ENCODE measurements around the gene KTN1. TPM values are rescaled to one million over a fixed set of nuclear protein-coding genes. Genes with fewer than 3 reads are reported as not detected.

The KTN1 gene
- total and polyA plus RNA-seq, 7 donors = 218 to 607 (median 279) TPM

DNA sequence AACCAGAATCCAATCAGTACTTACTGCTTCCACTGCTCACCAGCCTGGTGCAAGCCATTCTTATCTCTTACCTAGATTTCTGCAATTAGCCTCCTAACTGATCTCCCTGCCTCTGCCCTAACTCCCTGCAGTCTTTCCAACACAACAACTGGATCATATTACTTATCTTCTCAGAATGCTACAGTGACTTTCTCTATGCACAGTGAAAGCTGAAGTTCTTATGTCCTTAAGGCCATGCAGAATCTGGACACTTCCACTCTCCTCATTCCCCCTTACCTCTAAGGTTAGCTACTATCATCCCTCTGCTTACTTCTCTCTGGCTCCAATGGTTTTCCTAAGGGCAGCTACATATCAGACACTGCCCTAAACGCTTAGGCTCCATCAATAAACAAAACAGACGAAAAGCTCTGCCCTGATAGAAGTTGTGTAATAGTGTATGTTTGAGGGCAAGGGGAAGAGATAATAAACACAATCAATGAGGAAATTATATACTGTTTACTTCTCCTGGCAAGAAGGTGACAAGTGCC, 4.0 kb downstream of the KTN1 start:
- Histone ChIP-seq H3K4me1 (peaks cover 74% of the 10 kb centered on the region), H3K27ac (peak overlapping the region; percentile 99), H3K4me3 (peak overlapping the region; percentile 88), H3K36me3 (ENCODE audit: insufficient read depth in 1 of 2, low read depth in 1 of 2) (no peaks in the 10 kb centered on the region), H3K9me3 (no peaks in the 10 kb centered on the region), H3K27me3 (ENCODE audit: insufficient read depth in 3 of 3, low read length in 2 of 3) (no peaks in the 10 kb centered on the region)
- ATAC-seq (peak in 2 of 4 donors; percentile 4 to 7), DNase-seq (no peak)
- TF ChIP-seq, protein P1, sequence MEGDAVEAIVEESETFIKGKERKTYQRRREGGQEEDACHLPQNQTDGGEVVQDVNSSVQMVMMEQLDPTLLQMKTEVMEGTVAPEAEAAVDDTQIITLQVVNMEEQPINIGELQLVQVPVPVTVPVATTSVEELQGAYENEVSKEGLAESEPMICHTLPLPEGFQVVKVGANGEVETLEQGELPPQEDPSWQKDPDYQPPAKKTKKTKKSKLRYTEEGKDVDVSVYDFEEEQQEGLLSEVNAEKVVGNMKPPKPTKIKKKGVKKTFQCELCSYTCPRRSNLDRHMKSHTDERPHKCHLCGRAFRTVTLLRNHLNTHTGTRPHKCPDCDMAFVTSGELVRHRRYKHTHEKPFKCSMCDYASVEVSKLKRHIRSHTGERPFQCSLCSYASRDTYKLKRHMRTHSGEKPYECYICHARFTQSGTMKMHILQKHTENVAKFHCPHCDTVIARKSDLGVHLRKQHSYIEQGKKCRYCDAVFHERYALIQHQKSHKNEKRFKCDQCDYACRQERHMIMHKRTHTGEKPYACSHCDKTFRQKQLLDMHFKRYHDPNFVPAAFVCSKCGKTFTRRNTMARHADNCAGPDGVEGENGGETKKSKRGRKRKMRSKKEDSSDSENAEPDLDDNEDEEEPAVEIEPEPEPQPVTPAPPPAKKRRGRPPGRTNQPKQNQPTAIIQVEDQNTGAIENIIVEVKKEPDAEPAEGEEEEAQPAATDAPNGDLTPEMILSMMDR (IDR thresholded peaks at IDR 0.05) = no peak
- 25 to 41% (median 30%) methylated on average over 2 of the region's 2 CpGs for WGBS, 3 donors
- intact Hi-C loops (cut with DNase I) = loop anchor here (2.0 to 10.0 kb wide), 4 partner anchors 19 to 309 kb away; partner anchors contain the start of gene FBXO34 (in 1 of the 2)

DNA sequence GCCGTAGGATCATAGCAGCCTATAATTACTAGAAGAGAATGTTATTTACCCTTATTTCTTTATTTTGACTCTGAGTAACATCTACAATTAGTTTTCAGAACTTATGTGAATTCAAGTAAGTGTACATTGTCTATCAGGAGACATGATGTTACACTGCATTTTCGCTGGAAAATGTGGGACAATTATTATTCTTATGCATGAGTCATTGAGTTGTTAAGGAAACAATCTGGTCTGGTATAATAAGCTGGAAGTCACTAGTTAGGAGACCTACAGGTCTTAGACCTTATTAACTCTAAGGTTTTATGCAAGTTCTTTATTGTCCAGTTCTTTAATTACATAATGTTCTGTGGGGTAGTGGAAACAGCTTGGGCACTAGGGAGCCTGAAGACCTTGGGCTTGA, 5.8 kb downstream of the KTN1 start:
- TF ChIP-seq, protein P1 (IDR thresholded peaks at IDR 0.05) = no peak
- intact Hi-C loops (cut with DNase I) = loop anchor here (2.0 to 10.0 kb wide), 3 partner anchors 17 to 311 kb away; partner anchors contain the start of gene FBXO34 (in 1 of the 2)
- peaks cover 91% of the 10 kb centered on the region for H3K4me1 ChIP-seq
- 47 to 52% (median 50%) methylated on average over 2 of the region's 2 CpGs for WGBS, 3 donors
- H3K9me3 ChIP-seq = no peaks in the 10 kb centered on the region
- H3K27ac ChIP-seq = peak overlapping the region; percentile 99
- DNase-seq = no peak
- H3K27me3 ChIP-seq (ENCODE audit: insufficient read depth in 3 of 3, low read length in 2 of 3) = no peaks in the 10 kb centered on the region
- ATAC-seq = no peak
- H3K4me3 ChIP-seq = peak overlapping the region; percentile 37
- H3K36me3 ChIP-seq (ENCODE audit: insufficient read depth in 1 of 2, low read depth in 1 of 2) = no peaks in the 10 kb centered on the region

DNA sequence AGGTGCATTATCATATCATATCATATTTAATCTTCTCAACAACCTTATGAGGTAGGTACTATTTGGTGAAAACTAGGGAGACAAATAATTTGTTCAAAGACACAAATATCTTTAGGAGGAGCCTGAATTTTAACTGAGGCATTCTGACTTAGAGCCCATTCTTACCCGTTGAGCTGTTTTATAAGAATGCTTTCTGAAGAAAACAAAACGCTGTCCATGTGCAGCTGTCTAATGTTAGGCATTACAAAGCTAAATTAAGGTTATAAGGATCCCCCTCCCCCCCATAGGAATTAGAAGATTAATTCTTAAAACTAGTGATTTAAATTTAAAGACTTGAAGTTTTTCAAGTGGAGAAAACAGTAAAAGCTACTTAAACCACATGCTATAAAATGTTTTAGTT, 6.4 kb downstream of the KTN1 start:
- ATAC-seq (no peak), DNase-seq (no peak)
- Histone ChIP-seq H3K9me3 (no peaks in the 10 kb centered on the region), H3K4me3 (peak overlapping the region; percentile 37), H3K36me3 (ENCODE audit: insufficient read depth in 1 of 2, low read depth in 1 of 2) (no peaks in the 10 kb centered on the region), H3K27ac (peak overlapping the region; percentile 99), H3K4me1 (peaks cover 95% of the 10 kb centered on the region), H3K27me3 (ENCODE audit: insufficient read depth in 3 of 3, low read length in 2 of 3) (no peaks in the 10 kb centered on the region)
- intact Hi-C loops (cut with DNase I) = loop anchor here (10.0 kb wide), 2 partner anchors 88 to 312 kb away; partner anchors contain the start of gene FBXO34 (in 1 of the 2)
- WGBS, 3 donors = 20 to 26% (median 24%) methylated on average over 2 of the region's 2 CpGs
- TF ChIP-seq, protein P1 (IDR thresholded peaks at IDR 0.05) = no peak

DNA sequence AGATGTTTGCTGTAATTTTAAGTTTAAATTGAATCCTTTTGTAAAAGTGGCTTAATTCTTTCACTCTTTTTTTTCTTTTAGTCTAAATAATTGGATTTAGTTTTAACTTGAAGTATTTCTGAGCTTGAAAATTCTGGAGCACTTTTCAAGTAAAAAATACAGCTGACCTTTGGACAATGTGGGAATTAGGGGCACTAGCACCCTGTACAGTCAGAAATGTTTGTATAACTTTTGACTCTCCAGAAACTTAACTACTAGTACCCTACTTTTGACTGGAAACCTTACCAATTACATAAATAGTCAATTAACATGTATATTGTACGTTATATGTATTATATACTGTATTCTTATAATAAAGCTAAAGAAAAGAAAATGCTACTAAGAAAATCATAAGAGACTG, 7.8 kb downstream of the KTN1 start:
- DNase-seq (no peak), ATAC-seq (no peak)
- peak overlapping the region; percentile 99 for H3K27ac ChIP-seq
- intact Hi-C loops (cut with DNase I) = loop anchor here (10.0 kb wide), 2 partner anchors 87 to 313 kb away; partner anchors contain the start of gene FBXO34 (in 1 of the 2)
- TF ChIP-seq, protein P1 (IDR thresholded peaks at IDR 0.05) = no peak
- peak overlapping the region; percentile 19 for H3K4me3 ChIP-seq
- H3K9me3 ChIP-seq = no peaks in the 10 kb centered on the region
- WGBS, 3 donors = 51 to 84% (median 54%) methylated on average over 1 of the region's 1 CpG
- H3K36me3 ChIP-seq (ENCODE audit: insufficient read depth in 1 of 2, low read depth in 1 of 2) = no peaks in the 10 kb centered on the region
- H3K4me1 ChIP-seq = peaks cover 96% of the 10 kb centered on the region
- no peaks in the 10 kb centered on the region for H3K27me3 ChIP-seq (ENCODE audit: insufficient read depth in 3 of 3, low read length in 2 of 3)

Measured in psoas muscle (tissue), 8 donors.